Dermis microvascular lymphatic vessel endothelial cell (primary cell): ENCODE measurements around the gene ADD3. TPM values are rescaled to one million over a fixed set of nuclear protein-coding genes. Genes with fewer than 3 reads are reported as not detected.
"Not testable (repeated sequence)": the region's sequence is repeated elsewhere in the genome, so short reads cannot be mapped to it uniquely, and the experiment has no call there.

Experiments
- DNase-seq, 2 donors: peaks; one replicate each; pipeline versions ENCODE4 v3.0.0 to v3.0.0-alpha.2; 2010; ENCODE audit warnings: low read depth in 2 of 2
- total RNA-seq: library from RNA; depleted of rRNA; stranded (reverse); fragments of >200 nt; gene quantifications from 2 replicates; pipeline ENCODE4 v1.2.1, GENCODE V29; 2014

ADD3 gene
- total RNA-seq, 1 donor from 2014 or later, result 292 TPM

DNA sequence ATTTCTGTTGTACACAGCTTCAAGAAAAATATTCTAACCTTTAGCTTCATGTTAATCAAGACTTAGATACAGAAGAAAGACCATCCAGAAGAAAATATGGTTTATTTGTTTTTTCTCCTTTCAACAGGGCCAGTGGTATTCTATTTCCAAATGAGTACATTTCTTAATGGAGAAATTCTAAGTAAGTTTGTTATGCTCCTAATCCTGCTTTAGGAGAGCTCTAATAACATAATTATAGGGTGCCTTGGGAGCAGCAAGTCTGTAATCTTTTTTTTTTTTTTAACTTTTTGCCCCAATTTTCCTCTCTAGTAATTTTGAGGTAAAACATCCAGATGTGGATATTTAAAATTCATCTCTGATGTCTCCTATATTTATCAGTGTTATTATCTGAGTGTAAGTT is 98.1 kb downstream of the ADD3 start:
- no peak for DNase-seq

DNA sequence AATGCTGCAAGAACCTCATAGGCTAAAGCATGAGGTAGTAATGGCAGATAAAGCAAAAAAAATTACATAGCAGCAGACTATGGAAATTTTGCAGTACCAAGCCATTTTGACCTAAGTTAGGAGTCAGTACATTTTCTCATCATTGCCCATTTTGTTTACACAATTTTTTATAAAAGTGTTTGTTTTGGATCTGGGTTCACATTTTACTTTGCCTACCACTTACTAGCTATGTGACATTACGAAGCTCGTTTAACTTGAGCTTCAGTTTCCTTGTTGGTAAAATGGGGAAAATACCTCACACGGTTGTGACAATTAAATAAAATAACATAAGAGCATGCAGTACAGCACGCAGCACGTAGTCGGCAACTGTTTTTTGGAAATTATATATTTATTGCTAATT is 99.6 kb downstream of the ADD3 start:
- DNase-seq, result no peak

DNA sequence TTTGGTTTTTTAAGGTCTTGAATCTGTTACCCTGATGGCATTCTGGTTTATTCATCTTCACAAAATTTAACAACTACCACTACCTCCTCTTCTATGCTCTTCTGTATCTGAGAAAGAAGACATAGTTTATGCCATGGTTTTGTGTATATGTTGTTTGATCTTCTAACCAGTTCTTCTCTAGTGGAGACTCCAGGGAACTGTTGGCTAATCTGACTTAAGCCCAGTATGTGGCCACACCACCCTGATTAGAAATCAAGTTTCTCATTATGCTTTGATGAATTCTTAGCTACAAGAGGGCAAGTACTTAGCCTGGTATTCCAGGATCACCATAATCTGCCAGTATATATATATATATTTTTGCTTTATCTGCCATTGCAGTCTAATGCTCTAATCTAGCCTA is 100.1 kb downstream of the ADD3 start:
- no peak for DNase-seq

DNA sequence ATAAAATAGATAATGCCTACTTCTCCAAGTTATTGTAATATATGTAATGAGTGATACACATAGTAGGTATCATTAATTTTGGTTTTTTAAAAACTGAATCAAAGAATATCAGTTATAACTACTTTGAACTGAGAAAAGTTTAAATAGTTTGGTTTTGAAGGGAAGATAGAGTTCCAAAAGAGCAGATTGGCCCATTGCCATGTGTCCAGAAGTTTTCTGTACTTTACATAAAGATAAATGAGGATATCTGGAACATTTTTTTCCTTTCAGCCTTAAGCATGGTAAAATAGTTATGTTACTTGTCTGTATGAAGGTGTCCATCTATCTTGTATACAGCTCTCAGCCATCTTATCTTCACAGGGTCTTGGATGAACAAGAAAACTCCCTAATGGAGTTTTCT is 101.7 kb downstream of the ADD3 start:
- no peak for DNase-seq

DNA sequence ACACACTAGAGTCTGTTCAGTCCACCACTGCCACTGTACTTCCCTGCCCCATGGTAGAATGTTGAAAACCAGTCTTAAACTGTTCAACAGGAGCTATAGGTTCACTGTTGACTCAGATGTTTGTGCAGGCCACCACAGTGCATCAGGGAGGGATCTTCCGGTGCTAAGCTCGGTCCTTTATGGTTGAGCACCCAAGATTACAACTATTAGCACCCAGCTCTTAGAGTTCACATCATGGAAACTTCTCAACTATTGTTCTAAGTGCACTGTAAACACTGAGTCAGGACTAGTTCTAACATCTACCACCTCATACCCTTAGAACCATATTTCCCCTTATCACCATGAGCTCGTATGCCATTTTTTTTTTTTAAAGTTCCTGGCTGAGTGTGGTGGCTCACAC is 102.6 kb downstream of the ADD3 start:
- no peak for DNase-seq

DNA sequence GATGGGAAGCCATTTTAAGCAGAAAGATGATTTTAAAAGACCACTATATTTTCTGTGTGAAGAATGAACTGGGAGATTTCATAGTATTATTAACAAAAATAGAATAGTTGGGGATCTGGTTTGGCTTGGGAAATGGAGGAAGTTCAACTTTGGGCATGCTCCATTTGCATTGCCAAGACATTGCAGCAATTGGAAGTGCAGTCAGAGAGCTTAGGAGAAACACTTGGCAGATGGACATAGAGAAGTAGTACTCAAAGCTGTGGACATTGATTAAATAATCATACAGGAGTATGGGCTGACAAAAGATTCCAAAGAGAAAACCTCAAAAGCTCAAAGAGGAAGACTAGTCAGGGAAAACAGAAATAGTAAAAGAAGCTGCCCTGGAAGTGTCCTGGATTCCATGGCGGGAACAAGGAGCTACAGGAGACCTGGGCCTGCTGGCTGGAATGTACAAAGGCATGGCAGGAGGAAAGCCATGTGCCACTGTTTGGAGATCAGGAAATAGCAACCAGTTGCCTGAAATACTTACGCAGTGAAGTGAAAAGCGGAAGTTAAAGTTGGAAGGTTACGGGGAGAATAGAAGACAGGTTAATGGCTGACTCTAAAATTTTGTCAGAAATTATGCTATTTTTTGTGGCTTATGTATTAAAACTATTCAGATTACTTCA is 106.0 kb downstream of the ADD3 start:
- no peak for DNase-seq

DNA sequence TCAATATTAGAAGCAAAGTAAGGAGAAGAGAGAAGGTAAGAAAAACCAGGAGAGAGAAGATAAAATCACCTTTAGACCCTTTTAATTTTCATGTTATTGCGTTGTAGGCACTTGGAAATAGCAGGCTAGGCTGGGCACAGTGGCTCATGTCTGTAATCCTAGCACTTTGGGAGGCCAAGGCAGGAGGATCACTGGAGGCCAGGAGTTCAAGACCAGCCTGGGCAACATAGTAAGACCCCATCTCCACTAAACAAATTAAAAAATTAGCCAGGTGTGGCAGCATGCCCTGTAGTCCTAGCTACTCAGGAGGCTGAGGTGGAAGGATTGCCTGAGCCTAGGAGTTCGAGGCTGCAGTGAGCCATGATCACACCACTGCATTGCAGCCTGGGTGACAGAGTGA is 106.9 kb downstream of the ADD3 start:
- DNase-seq, result not testable (repeated sequence)

DNA sequence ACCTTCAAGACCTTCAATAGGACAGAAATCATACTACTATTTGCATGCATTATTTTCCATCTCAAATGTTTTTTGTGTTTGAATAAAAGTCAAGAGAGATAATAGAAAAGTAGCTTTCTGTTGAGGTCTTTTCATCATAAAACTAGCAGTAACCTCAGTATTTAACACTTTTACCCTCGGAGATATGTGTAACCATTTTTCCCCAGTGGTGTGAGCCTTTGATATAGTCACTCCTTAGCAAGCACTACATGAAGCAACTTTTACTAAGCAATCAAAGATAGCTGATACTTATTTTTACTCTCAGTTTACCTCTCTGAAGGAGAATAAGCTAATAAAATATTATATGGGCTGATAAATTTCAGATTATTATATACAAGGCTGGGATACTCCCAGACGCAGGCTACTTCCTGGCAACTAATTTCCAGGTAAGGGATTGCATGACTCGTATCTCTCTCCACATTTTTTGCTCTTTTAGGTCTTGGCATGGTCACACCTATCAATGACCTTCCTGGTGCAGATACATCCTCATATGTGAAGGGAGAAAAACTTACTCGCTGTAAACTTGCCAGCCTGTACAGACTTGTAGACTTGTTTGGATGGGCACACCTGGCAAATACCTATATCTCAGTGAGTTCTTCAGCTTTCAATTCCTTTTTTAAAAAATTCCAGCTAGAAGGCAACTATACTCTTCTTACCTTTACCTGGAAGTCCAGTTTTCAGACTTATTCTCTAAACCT is 108.2 kb downstream of the ADD3 start:
- no peak for DNase-seq

DNA sequence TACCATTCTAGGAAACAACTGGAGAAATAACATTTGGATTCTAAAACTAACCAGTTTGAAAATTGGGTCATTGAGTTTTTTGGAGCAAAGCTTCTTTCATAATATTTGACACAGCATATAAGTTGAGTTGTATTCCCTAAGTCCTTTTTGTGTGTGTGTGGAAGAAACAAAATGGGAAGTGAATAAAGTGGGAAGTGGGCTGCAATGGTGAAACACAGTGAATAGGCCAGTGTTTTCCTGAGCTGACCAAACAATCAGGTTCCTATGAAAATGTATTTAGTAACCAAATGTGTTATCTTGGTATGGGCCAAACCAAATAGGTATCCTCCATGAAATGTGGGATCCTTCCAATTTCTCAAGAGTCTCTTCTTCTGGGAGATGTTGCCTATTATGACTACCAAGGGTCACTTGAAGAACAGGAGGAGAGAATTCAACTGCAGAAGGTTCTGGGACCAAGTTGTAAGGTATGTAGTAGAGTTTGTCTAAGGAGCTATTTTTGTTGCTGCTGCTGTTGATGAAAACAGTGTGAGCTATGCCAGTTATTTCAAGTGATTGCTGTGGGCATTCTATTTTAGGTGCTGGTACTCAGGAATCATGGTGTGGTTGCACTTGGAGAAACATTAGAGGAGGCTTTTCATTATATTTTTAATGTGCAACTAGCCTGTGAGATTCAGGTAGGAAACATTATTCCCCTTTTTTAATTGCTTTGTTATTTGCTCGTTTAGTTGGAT is 111.3 kb downstream of the ADD3 start:
- DNase-seq, result no peak

DNA sequence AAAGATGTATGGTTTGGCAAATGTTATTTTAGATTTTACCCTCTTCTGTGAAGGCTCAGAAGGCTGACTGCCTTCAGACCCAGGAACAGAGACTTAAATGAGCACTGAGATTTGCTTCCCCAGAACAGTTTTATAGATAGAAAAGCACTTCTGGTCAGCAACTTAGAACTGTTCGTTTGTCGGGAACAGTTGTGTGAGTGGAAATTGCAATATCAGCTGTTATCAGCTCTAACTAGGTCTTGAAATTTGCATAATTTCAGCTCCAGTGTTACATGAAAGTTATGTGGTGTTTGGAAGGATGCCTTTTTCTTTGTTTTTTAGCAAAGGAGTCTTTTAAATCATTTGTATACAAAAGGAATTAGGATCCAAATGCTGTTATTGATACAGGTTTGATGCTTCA is 115.8 kb downstream of the ADD3 start:
- DNase-seq, result no peak

DNA sequence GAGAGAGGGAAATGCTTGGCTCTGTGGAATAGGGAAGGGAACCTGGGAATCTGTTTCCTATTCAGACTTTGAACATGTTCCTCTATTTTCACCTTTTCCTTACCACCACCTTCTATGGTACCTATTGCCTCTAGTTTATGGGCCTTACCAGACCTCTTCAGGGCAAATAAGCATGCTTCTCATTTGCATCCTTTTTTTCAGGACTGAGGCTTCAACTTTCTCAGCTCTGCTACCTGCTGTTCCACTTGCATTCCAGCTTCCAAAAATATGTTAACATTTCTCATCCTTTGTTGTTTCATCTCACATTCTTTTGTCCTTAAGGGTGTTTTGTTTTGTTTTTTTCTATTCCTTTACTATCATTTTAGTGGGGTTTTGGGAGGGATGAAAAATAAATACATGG is 121.7 kb downstream of the ADD3 start:
- DNase-seq, result no peak

DNA sequence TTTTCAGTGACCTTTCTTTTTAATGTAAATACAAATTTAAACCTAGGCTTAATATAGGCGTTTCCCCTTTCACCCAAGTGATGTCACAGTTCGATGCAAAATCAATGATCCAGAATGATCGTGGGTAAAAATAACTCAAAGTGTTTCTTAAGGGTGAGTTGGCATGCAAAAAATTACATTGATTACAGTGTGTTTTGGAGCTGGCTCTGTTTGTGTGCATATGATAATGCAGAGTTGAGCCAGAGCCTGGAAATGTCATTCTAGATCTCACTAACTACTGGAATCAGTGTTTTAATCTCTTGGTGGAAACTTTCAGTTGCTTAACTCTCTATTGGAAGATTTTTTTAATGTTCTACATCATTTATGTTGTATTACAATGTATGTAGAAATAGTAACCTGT is 127.1 kb downstream of the ADD3 start:
- no peak for DNase-seq

DNA sequence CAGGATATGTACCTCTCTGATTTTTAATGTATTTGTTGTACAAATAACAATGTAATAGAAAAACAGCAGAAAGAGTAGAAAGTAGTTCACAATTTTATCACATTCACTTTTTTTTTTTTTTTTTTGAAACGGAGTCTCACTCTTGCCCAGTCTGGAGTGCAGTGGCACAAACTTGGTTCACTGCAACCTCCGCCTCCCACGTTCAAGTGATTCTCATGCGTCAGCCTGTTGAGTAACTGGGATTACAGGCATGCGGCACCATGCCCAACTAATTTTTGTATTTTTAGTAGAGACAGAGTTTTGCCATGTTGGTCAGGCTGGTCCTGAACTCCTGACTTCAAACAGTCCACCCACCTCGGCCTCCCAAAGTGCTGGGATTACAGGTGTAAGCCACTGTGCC is 128.1 kb downstream of the ADD3 start:
- DNase-seq, result not testable (repeated sequence)

DNA sequence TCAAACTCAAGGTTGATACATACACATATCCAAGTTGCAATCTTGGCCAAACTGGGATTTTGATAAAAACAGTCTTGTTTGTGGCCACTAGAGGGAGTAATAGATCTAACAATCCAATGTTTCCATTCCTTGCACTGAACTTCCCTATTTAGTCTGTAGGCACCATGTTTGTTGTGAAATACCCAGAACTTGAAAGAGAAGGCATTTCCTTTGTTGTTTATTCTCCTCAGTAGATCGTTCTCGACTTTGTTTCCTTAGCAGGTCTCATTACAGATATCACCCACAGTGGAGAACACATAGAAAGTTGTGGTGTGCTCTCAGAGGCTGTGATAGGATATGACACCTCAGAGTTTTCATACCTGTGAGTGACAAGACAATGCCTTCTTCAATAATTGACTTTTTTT is 129.4 kb downstream of the ADD3 start:
- peak; percentile 60 to 71 for DNase-seq

DNA sequence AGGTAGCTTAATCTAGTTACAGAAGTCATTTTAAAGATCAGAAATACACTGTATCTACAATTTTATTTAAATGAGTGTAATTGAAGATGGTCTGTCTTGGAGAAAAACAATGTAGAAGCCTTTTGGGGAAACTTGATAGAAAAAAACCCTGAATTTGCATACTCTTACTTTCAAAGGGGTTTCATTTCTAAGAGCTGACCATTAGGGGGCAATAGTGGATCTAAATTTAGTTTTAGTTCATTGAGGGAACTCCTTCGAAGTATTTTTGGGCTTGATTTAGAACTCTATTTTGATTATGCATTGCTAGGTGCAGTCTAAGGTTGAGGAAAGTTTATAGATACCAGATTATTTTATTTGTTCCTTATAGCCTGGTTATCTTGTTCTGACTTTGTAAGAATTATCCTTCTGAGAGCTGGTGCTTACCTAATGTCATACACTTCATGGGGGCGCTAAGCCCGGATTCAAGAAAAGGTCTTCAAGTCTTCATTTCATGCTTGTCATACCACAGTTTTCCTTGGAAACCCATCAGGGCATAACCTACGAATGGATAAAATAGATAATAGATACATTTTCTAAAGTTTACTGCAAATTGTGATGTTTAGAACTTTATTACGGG is 130.5 kb downstream of the ADD3 start:
- peak; percentile 41 to 69 for DNase-seq

DNA sequence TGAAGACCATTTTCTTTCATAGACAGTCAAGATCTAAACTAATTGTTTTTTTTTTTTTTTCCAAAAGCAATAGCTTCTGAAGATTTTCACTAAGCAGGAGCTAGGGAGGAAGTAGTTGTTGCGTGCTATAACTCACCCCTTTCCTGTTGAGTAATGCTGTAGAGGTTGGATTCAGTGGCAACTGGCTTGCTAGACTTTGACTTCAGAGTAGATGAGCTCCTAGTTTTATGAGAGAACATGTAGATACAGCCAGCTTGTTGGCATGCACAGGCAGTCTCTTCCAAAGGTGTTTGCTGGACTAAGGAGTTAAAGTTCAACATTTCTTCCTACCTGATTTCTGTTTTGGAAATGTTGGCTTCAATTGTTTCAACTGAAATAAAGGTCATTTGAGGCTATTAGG is 133.4 kb downstream of the ADD3 start:
- peak in 1 of 2 donors; percentile 65 for DNase-seq

DNA sequence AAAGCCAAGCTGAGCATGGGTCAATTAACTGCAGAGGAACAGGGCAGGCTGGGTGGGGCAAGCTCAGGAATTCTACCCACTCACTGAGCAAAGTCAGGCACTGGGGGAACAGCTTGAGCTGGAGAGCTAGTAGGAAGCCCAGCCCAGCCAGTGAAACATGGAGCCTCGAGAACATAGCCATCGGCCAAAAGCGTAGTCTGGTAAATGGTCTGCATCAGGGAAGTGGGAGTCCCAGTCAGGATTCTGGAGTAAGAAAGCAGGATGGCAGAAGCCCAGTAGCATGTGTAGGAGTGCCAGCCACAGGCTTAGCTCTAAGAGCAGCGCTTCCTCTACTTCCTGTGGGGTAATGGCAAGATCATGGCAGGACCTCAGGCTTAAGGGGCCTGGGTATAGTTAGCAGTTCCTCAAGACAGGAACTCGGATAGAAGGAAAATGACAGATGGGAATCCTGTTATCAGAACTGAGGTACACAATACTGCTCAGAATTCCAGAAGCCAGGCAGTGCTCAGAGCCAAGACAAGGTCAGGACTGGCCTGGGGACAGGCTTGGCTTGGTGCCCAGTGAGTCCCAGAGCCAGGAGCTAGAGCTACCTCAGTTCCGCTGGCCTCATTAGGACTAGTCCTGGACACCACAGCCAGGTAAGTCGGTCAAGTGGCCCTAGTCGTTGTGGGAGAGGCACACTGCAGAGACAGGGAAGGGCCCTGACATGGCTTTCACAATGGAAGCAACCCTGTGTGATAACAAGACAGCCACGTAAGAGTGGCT is 134.3 kb downstream of the ADD3 start:
- no peak for DNase-seq

DNA sequence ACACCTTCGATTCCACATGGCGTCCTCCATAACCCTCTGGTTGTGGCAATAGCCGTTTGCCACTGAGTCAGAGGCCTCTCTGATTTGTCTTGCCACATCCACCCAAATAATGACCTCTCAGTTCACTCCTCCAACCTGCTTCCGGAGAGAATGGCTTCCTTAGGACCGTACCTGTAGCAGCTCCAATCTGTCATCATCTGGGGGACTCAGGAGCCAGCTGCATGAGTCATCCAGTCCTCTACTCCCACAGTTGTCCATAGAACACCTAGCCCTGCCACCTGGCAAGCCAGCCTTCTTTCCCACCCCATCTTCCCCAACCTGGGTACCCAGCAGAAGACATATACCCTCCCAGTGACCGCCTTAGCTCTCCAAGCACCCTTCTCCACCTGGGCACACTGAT is 135.2 kb downstream of the ADD3 start:
- no peak for DNase-seq

DNA sequence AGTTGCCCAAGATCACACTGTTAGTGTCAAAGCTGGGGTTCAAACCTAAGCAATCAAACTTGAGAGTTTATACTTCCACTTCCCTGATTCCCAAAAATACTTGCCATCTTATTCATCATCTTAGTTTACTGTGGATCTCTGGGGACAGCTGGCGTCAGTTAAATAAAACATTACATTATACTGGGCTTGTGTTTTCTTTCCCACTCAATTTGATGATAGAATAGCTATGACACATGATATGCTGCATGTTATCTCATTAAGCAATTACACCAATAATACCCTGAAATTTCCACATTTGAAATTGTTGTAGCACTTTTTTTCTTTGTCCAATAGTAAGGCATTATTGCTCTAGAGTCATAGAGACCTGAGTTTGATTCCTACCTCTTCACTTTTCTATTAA is 136.7 kb downstream of the ADD3 start:
- no peak for DNase-seq

DNA sequence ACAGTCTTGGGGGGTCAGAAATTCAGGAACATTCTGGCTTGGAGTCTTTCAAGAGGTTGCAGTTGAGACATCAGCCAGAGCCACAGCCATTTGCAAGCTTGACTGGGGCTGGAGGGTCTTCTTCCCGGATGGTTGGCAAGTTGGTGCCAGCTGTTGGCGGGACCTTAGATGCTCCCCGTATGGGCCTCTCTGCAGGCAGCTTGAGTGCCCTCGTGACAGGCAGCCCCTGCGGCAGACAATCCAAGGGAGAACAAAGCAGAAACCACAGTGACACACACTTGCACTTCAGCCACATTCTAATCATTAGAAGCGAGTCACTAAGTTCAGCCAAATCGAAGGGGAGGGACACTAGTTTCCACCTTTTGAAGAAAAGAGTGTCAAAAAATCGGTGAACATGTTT is 140.2 kb downstream of the ADD3 start:
- DNase-seq, result no peak

DNA sequence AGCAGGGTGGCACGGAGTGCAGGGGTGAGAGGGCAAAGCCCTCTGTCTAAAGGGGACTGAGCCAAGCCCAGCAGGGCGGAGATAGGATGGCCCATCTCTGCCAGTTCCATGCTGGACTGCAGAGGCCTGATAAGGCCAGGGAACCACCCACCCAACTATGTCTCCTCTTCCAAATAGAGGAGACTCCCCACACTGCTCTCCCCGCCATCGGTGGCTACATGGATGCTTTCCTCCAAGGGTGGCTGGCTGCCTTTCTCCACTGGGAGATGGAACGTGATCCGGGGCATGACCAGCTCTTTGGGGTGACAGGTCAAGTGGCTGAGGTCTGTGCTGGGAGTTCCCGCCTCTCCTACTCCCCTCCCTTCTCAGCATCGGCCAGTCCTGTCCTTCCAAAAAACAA is 141.5 kb downstream of the ADD3 start:
- DNase-seq, result no peak

DNA sequence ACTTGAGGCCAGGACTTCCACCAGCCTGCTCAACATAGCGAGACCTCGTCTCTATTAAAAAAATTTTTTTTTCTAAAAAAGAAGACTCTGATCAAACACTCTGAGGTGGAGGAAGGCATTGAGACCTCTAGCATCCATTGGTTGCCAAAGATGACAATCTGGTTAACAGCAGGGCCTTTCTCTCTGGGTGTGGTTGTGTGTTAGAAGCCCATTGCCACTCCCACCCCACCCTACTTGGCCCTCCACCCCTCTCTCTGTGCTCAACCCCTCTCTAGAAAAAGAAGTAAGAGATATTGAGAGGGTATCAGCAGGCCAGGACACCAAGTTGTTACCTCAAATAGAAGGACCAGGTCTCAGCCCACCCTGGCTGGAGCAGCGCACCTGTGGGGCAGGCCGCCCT is 142.3 kb downstream of the ADD3 start:
- DNase-seq, result no peak
